Effector CD4-positive, alpha-beta T cell (primary cell): ENCODE measurements around the gene OR10G3. TPM values are rescaled to one million over a fixed set of nuclear protein-coding genes. Genes with fewer than 3 reads are reported as not detected.
A peak's percentile ranks its signal among the peaks of the same experiment; 100 is the strongest.
"Not testable (repeated sequence)": the region's sequence is repeated elsewhere in the genome, so short reads cannot be mapped to it uniquely, and the experiment has no call there.

ENCODE experiments used
- DNase-seq: peaks from one replicate; pipeline ENCODE4 v3.0.0-alpha.2; 2020
- total RNA-seq: gene quantifications from one replicate; lab custom pipeline; 2026; lab: John Stamatoyannopoulos, UW

Gene OR10G3
- total RNA-seq, result not detected

- no peak for DNase-seq
These were observed at the start of gene OR10G3 for GRCh38 chr14:21579976-21580375. TSS of gene OR10G3 (minus strand) at chr14:21580076. CDS start at chr14:21570744, 9,332 bp downstream.

- DNase-seq, result no peak
These were observed 46.8 kb upstream of the OR10G3 start for GRCh38 chr14:21626491-21627230.

- no peak for DNase-seq
These were observed 37.7 kb upstream of the OR10G3 start for GRCh38 chr14:21617614-21618013.

GRCh38 chr14:21614240-21614639 is 34.4 kb upstream of the OR10G3 start:
- DNase-seq, result no peak

- no peak for DNase-seq
These were observed 32.4 kb upstream of the OR10G3 start for GRCh38 chr14:21612324-21612723.

- DNase-seq, result not testable (repeated sequence)
These were observed 22.3 kb upstream of the OR10G3 start for GRCh38 chr14:21602181-21602580.

- no peak for DNase-seq
These were observed 9.4 kb upstream of the OR10G3 start for GRCh38 chr14:21589317-21589716.

- no peak for DNase-seq
These were observed 4.2 kb downstream of the OR10G3 start for GRCh38 chr14:21575661-21576060.

GRCh38 chr14:21572604-21573003 is 7.3 kb downstream of the OR10G3 start:
- no peak for DNase-seq

GRCh38 chr14:21558703-21559170 is 21.1 kb downstream of the OR10G3 start:
- no peak for DNase-seq

GRCh38 chr14:21557084-21557901 is 22.6 kb downstream of the OR10G3 start:
- DNase-seq, result peak; percentile 74

GRCh38 chr14:21556378-21557083 is 23.3 kb downstream of the OR10G3 start:
- no peak for DNase-seq

GRCh38 chr14:21553266-21553665 is 26.6 kb downstream of the OR10G3 start:
- DNase-seq, result no peak

- DNase-seq, result not testable (repeated sequence)
These were observed 35.3 kb downstream of the OR10G3 start for GRCh38 chr14:21544588-21544987.

- no peak for DNase-seq
These were observed 35.9 kb downstream of the OR10G3 start for GRCh38 chr14:21543963-21544362.

GRCh38 chr14:21543521-21543960 is 36.3 kb downstream of the OR10G3 start:
- DNase-seq, result no peak

GRCh38 chr14:21541413-21542074 is 38.3 kb downstream of the OR10G3 start:
- DNase-seq, result no peak

GRCh38 chr14:21539189-21539940 is 40.5 kb downstream of the OR10G3 start:
- no peak for DNase-seq

- DNase-seq, result no peak
These were observed 42.8 kb downstream of the OR10G3 start for GRCh38 chr14:21537090-21537424.

GRCh38 chr14:21536418-21537089 is 43.3 kb downstream of the OR10G3 start:
- DNase-seq, result no peak
